Jurkat, Clone E6-1 (cell line): ENCODE results near the gene TRAIP.
A peak's percentile ranks its signal among the peaks of the same experiment; 100 is the strongest.

Experiments used
- DNase-seq: peaks from one replicate; pipeline ENCODE4 v3.0.0-alpha.2; 2011; ENCODE audit warnings: low read depth, low spot score
- H3K4me3 ChIP-seq: 2 replicates; pipeline ENCODE4 v1.5.1; 2011; ENCODE audit warnings: mild to moderate bottlenecking, low read length, control low read depth, moderate library complexity

Gene TRAIP

DNA sequence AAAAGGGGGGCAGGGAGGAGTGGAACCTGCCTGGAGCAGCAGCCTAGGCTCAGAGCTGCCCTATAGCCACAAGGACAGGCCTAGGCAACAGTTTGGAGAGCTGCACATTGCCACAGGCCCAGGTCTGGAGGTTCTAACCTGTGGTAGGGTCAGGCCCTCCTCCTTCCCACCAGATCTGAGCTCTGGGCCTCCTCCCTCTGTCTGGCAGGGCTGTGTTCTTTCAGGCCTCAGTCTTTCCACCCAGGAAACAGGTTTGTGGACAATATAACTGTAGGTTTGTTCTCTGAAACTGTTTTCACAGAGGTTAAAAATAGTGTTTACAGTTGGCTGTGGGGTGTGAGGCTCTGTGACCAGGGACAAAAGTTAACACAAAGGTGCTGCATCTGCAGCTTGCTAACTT is 22.3 kb upstream of the TRAIP start:
- H3K4me3 ChIP-seq = no peak overlapping the region
- no peak for DNase-seq

DNA sequence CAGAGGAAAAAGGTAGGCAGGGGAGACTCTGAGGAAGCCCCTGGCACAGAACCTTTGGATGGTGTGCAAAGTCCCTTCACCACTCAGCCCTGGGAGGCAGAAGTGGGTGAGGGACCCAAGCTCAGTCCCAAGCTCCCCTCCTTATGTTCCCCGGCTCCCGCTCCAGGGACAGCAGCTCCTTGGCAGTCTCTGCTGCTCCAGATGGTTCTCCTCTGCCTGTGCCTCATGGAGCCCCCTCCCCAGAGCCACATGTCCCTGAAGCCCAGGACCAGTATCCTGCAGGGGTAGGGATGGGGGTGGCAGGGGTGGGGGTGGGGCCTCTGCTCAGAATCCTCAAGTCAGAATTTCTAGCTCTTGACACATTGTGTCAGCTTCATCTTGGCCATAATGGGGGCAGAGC is 21.4 kb upstream of the TRAIP start:
- no peak overlapping the region for H3K4me3 ChIP-seq
- DNase-seq = no peak

DNA sequence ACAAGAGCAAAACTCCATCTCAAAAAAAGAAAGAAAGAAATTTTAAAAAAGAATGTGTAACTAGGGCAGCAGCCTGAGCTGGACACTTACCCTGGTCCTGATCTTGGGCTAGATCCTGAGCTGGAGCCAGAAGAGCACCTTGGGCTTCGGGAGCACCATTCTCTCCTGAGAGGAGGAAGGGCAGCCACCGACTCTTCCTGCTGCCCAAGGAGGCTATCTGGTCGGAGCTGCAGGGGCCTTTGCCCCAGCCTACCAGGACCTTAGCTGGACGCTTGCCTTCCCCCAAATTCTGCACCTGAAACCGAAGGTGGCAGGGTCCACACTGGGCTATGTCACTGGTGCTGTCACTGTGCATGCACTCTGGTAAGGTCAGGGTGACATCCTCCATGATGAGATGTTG is 20.2 kb upstream of the TRAIP start:
- no peak overlapping the region for H3K4me3 ChIP-seq
- no peak for DNase-seq

DNA sequence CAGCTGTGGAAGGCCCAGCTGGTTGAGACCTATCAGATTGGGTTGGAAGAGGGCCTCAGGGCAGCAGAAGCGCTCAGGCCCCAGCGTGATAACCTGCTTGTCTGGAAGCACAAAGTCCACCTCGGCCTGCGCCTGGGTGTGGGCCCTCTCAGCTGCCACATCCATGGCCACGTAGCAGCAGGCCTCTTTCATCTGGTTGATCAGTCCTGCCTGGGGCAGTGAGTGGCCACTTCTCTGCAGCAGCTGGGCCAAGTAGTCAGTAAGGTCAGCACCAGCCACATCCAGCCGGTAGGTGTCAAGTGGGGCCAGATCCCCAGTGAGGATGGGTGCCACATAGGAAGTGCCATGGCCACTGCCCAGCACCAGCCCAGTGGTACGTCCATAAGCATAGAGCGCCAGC is 17.3 kb upstream of the TRAIP start:
- no peak for DNase-seq
- no peak overlapping the region for H3K4me3 ChIP-seq

DNA sequence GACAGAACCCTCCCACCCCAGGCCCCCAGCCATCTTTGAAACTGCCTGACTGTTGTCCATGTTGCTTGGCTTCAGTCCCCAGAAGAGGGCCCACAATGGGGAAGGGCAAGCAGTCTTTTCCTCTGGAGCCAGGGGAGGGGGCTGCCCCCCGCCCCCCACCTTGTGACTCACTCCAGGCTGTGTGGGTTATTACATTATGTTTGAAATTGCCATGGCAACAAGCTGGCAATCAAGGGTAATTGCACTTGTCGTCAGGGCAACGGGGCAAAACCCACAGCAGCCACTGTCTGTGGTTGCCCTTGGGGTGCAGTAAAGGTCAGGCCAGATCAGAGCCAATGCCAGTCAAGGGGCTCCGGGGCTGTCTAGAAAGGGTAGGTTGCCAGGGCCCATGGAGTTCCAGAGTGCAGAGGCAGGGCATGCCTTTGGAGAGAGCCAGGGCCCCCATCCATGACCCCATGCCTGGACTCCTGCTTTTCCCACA is 16.5 kb upstream of the TRAIP start:
- H3K4me3 ChIP-seq = no peak overlapping the region
- peak; percentile 29 for DNase-seq

DNA sequence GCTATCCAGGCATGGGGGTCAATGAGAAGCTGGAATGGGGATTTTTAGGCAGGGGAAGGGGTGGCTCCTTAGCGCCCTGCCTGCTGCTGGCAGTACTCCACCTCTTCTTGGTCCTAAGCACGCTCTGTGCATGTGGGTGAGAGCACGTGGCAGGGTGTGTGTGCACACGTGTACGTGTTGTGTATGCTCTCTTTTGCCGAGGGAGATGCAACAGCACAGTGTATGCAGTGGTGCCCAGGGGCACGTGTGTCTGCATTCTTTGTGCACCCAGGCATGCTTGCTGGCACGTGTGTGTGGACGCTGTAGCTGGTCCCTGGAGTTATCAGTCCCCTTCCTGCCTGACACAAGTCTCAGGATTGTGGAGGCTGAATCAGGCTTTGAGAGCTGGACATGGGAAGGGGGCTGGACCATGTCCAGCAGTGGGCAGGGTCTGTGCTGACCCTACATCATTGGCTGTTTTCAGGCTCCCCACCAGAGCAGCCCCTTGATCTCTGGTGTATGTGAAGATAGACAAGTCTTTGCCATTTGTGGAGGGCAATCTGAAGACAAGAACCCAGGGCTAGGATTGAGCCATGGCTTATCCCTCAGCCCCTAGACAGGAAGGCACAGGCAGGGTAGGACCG is 15.3 kb upstream of the TRAIP start:
- DNase-seq = no peak

DNA sequence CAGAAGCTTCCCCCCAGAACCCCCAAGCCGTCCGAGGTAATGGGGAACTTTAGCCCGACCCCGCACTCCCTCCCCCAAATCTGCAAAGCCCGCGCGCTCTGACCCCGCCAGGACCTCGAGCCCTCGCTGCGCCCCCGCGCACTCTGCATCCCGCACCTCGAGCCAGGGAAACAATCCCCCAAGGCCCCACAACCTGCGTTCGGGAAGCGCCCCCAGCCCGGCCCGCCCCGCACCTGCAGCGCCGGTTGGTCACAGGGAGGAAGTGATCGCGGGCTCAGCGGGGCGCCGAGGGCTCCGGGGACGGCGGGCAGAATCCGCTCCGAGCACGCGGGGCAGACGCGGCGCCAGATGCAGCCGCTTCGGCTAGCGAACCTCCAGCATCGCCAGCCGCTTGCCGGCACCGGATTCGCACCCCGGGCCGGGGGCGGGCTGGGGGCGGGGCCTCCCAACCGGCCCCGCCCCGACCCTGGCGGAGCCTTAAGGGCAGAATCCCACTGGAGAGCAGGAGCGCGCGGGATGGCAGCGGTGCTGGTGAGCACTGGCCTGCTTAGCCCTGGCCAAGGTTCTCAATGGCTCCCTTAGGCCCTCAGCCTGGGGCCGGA is 13.3 kb upstream of the TRAIP start, which contains the start of gene CAMKV:
Gene CAMKV (minus strand): TSS at position 382 of the 602 bp plus-strand sequence. CDS start 7,518 bp downstream, outside the sequence.
- peak within 1 kb of the TSS; percentile 50 for H3K4me3 ChIP-seq
- DNase-seq = no peak

More for the DNA sequence above, 15.3 kb upstream of the TRAIP start:
- H3K4me3 ChIP-seq = no peak overlapping the region

DNA sequence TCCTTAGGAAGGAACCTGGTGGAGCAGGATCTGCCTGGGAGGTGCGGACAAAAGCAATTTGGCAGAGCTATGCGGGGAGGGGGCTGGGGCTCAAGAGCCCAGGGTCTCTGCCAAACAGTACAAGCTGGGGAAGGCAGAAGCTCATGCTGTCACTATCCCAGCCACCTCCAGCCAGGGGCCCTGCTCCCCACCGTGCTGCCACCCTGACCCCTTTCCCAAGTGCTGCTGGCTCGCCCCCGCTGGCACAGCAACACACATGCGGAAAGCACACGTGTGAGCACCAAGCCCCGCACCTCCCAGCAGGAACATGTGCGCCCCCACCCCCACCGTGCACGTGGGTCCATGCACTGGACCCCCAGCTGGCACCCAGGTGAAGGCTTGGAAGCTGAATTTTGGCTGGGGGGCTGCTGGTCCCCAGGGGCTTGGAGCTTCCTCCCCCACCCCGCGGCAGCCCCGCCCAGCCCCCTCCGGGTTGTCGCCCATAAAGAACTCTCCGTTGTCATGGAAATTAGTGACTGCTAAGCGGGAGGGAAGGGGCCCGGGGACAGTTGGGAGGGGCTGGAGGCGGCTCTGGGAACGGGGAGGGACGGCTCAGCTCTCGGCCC is 12.6 kb upstream of the TRAIP start:
- peak overlapping the region; percentile 50 for H3K4me3 ChIP-seq
- DNase-seq = no peak

DNA sequence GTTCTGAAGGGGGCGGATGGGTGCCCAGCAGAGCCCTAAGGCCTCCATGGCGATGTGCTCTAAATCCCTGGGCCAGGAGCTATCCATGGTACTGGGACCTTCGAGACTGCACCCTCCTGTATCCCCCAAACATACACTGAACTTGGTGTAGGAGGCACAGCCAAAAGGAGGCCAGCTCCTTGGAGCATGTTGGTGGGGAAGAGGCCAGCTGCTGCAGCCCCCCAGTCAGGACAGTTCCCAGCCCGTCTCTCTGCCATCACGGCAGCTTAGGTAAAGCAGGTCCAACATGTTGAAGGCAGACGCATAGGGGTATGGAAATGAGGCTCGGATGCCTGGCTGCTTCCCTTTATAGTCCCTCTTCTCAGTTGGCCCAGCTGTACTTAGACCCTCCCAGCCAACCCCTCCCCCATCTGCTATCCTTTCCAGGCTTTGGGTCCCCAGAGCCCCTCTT is 11.5 kb upstream of the TRAIP start:
- DNase-seq = peak; percentile 55
- no peak overlapping the region for H3K4me3 ChIP-seq

DNA sequence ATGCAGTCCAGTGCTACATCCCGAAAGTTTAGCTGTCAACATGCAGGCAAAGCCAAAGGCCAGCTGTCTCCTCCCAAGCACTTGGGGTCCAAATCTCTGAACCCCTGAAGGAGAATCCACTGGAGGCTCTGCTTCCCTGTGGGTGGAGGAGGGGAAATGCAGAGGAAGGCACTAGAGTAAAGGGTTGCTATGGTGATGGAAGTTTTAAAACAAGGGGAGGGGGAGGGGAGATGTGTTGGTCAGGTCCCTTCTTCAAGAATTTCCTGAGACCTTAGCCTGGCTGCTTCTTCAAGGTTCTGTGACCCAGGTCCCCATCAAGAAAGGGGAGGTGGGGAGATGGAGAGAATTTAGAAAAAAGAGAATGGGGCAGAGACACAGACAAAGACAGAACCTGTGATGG is 11.0 kb upstream of the TRAIP start:
- no peak overlapping the region for H3K4me3 ChIP-seq
- no peak for DNase-seq

DNA sequence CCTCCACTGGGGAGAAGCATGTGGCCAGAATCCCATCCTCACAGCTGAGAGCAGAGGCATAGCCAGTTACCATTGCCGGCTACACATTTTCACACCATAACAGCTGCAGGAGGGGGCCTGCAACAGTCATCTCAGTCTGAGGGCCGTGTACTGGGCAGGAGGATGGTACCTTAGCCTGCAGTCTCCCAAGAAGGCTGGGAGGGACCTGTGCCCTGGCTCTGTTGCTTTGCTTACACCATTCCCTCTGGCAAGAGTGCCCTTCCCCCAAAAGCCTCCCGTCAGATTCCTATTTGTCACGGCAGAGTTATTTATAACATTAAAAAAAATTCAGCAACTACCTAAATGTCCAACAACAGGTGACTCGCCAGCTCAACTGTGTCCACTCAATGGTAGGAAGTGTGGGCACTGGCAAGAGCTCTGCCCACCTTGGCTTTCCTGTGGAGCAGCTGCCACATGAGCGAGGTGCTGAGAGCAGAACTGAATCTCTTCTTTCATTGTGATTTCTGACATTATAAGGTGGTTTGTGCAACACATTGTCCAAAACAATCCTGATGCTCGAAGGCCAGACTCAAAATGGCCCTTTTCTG is 8.9 kb upstream of the TRAIP start:
- DNase-seq = no peak
- H3K4me3 ChIP-seq = no peak overlapping the region

DNA sequence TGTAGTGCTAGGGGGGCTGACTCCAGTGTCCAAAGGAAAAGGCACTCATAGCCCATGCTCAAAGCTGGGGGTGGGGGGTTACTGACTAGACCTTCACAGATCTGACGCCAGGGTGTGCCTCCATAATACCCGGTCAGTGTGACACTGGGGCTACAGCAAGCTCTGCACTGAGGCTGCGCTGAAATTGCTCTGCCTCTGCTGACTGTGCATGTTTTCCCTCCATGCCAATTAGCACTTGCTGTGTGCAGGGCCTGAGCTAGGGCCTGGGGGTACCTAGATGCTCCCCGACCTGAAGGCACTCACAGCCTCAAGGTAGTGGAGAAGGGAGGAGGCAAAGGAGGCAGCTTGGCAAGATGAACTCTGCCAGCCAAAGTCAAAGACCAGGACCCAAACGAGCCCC is 8.1 kb upstream of the TRAIP start:
- H3K4me3 ChIP-seq = no peak overlapping the region
- no peak for DNase-seq

DNA sequence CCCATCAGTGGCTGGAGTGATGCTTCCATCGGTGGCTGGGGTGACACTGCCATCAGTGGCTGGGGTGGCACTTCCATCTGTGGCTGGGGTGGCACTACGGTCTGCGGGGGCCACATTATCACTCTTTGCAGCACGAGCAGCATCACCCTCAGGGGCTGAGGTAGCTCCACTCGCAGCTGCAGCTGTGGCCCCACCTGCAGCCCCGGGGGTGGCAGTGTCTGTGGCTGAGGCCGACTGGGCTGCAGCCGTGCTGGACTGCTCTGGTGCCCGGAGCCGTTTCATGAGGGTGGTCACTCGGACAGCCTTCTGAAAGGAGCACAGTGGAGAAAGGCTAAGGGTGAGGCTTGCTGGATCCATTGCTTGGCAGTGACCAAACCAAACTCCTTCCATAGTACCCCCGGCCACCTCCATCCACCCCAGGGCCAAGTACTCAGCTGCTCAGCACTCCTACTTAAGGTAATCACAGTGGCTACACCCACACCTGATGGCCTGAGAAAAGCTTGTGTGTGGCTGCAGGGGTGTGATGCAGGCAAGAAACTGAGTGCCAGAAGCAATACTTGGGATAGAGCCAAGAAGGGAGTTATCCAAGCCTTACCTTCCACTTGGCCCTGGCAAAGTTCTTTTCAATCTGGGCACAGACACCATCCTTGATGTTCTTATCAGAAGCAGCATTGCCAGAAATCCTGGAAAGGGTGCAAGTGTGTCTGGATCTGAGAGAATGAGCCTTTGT is 3.4 kb upstream of the TRAIP start:
- no peak overlapping the region for H3K4me3 ChIP-seq
- DNase-seq = no peak

DNA sequence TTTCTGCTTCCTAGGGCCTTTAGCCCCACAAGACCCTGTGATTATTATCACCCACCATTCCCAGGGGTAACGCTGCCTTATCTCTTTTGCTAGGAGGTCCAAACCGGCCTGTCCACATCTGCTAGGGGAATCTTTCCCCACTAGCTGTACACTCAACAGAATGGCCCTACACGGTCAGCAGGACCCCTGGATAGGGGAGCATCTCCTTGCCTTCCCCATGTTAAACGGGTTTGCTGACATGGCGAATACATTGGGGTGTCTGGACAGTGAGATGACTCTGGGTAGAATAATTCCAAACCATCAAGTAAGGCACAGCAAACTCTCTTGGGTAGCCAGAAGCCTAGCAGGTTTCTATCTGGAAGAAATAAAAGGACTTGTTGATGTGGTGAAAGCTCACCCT is 702 bp downstream of the TRAIP start:
- no peak for DNase-seq
- peak overlapping the region; percentile 93 for H3K4me3 ChIP-seq

DNA sequence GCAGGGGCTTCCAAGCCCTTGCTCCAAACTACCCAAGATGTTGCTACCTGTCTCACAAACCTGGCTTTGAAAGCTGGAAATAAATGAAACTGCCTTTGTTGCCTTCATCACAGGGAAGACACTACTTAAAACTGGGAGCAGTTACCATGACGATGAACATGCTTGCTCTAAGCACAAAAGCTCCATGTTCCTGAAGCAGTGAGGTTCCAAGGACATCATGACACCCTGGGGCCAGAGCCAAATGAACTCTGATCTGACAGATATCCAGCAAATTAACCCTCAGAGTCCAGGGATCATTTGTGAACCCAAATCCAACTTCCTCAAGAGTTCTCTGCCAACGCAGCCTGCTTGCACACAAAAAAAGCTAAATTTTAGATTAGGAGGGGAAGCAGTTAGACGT is 10.7 kb downstream of the TRAIP start:
- H3K4me3 ChIP-seq = no peak overlapping the region
- no peak for DNase-seq

DNA sequence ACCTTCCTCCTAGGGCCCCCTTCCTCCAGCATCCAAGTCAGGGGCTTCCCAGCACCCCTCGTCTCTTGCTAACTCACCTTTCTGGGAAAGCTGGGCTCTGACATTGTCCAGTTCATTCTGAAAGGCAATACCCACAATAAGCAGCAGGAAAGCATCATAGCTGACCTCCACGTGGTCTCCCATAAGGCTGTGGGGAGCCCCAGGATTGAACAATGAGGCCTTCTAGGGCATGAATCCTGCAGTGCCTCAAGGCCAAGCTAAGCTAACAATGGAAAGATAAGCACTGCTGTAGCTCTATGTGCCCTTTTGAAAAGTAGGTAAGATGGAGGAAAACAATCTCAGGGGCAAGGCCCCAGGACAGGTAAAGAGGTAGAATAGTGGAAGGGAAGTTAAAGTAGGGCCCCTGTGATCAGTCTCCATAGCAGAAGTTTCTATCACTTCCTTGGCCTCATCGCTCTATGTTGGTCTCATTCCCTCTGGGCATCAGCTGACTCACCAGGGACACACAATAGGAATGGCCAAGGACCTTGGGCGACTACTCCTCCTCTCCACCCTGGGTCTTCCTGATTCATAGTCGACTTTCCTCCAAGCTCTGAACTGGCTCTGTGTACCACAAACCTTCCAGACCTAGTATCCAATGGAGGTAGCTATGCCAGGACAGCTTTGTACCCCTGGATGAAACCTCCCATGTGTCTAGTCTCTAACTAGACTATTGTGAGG is 11.7 kb downstream of the TRAIP start:
- no peak for DNase-seq
- no peak overlapping the region for H3K4me3 ChIP-seq

DNA sequence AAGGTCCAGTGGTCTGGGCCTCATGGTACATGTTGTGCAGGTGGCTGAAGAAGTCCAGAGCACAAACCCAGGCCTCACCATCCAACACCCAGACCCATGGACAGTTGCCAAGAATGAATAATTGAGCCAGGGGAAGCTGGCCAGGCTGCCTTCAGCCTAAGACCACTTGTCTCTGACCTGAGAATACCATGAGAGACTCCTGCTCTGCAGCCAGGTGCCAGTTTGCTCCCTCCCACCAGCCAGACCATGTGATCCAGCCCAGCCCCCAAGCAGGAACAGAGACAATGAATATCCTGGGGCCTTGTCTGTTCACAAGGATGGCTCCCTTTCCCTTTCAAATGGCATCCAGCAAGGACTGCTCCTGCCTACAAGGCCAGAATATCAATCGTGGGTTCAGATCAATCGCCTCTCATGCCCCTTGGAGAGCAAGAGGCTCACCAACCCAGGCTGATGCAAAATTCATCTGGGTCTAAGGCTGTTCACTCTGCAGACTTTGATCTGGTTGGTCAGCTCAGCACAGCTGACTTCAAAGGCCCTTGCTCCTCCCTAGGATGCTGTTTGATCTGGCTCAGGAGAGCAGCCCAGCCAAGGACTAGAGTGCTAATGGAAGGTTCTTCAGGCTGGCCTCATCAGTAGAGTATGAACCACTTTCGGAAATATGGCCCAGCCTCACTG is 13.4 kb downstream of the TRAIP start:
- no peak overlapping the region for H3K4me3 ChIP-seq
- DNase-seq = peak; percentile 38

DNA sequence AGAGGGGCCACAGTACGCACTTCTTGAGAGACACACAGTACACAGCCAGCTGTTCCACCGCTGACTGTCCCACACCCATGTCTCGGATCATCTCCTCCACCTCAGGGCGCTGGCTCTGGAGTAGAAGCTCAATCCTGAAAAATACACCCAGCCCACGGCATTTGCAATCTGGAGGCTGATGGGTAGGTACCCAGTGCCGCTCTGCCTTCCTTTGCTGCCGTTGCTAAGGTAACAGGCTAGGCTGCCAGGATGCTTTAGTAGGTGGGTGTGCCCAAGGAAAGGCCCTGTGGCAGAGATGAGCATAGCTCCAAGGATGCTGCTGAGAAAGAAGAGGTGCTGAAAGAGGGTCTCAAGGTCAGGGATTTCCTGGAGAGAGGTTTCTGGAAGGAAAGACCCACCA is 14.6 kb downstream of the TRAIP start:
- no peak for DNase-seq
- H3K4me3 ChIP-seq = no peak overlapping the region
